ENCODE measurements around the gene PDP2. TPM values are rescaled to one million over a fixed set of nuclear protein-coding genes. Genes with fewer than 3 reads are reported as not detected.
A peak's percentile ranks its signal among the peaks of the same experiment; 100 is the strongest.

PDP2 gene
- total RNA-seq, 1 donor from 2014 or later, result 11.5 TPM

- no peak for DNase-seq (ENCODE audit: low spot score)
Observed at GRCh38 chr16:66903544-66904427, 23.5 kb downstream of the PDP2 start.

- no peak for DNase-seq (ENCODE audit: low spot score)
Observed at GRCh38 chr16:66904428-66904845, 24.1 kb downstream of the PDP2 start.

- no peak for DNase-seq (ENCODE audit: low spot score)
Observed at GRCh38 chr16:66904846-66905632, 24.7 kb downstream of the PDP2 start.

- peak; percentile 76 for DNase-seq (ENCODE audit: low spot score)
Observed at GRCh38 chr16:66905633-66906539, 25.6 kb downstream of the PDP2 start.

GRCh38 chr16:66906916-66907836 is 26.9 kb downstream of the PDP2 start:
- DNase-seq (ENCODE audit: low spot score), result no peak

GRCh38 chr16:66908116-66908515 is 27.8 kb downstream of the PDP2 start:
- no peak for DNase-seq (ENCODE audit: low spot score)

GRCh38 chr16:66908762-66909559 is 28.6 kb downstream of the PDP2 start:
- no peak for DNase-seq (ENCODE audit: low spot score)

- DNase-seq (ENCODE audit: low spot score), result no peak
Observed at GRCh38 chr16:66910175-66910940, 30.0 kb downstream of the PDP2 start.

GRCh38 chr16:66911112-66911511 is 30.8 kb downstream of the PDP2 start:
- no peak for DNase-seq (ENCODE audit: low spot score)

GRCh38 chr16:66911801-66912200 is 31.5 kb downstream of the PDP2 start:
- DNase-seq (ENCODE audit: low spot score), result no peak

GRCh38 chr16:66913081-66913480 is 32.8 kb downstream of the PDP2 start:
- no peak for DNase-seq (ENCODE audit: low spot score)

GRCh38 chr16:66913711-66914110 is 33.4 kb downstream of the PDP2 start:
- DNase-seq (ENCODE audit: low spot score), result no peak

GRCh38 chr16:66914541-66914940 is 34.2 kb downstream of the PDP2 start:
- no peak for DNase-seq (ENCODE audit: low spot score)

- no peak for DNase-seq (ENCODE audit: low spot score)
Observed at GRCh38 chr16:66915041-66915440, 34.7 kb downstream of the PDP2 start.

GRCh38 chr16:66916518-66916917 is 36.2 kb downstream of the PDP2 start:
- no peak for DNase-seq (ENCODE audit: low spot score)

- no peak for DNase-seq (ENCODE audit: low spot score)
Observed at GRCh38 chr16:66917741-66918140, 37.4 kb downstream of the PDP2 start.

GRCh38 chr16:66918355-66918754 is 38.0 kb downstream of the PDP2 start:
- DNase-seq (ENCODE audit: low spot score), result no peak

GRCh38 chr16:66918803-66919568 is 38.7 kb downstream of the PDP2 start, which contains the start of gene CDH16:
Gene CDH16, minus strand, starts transcription at chr16:66918885. Its CDS starts 820 bp downstream, at chr16:66918065.
- DNase-seq (ENCODE audit: low spot score), result no peak

Measured in ureter (tissue), 1 donor.